ENCODE data around the gene FRMPD1.

DNA sequence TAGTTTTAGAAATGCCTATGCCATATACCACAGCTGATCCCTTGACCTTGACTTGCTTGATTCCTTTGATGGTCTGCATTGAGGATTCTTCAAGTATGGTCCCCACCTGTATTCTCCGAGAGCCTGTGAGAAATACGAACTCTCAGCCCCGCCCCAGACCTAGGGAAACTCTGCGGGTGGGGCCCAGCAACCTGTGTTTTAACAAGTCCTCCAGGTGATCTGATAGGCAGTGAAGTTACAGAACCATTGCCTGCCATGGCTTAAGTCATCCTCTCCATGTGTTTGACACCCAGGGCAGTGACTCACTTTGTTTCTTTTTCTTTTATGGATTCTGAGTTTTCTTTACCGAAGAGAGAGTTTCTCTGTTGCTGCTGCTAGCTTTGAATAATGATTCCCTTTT, 18.5 kb downstream of the FRMPD1 start:
- TF ChIP-seq EP300 (IDR thresholded peaks at IDR 0.05; ENCODE audit: low read depth), result no peak
- TF ChIP-seq, protein P1, sequence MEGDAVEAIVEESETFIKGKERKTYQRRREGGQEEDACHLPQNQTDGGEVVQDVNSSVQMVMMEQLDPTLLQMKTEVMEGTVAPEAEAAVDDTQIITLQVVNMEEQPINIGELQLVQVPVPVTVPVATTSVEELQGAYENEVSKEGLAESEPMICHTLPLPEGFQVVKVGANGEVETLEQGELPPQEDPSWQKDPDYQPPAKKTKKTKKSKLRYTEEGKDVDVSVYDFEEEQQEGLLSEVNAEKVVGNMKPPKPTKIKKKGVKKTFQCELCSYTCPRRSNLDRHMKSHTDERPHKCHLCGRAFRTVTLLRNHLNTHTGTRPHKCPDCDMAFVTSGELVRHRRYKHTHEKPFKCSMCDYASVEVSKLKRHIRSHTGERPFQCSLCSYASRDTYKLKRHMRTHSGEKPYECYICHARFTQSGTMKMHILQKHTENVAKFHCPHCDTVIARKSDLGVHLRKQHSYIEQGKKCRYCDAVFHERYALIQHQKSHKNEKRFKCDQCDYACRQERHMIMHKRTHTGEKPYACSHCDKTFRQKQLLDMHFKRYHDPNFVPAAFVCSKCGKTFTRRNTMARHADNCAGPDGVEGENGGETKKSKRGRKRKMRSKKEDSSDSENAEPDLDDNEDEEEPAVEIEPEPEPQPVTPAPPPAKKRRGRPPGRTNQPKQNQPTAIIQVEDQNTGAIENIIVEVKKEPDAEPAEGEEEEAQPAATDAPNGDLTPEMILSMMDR (IDR thresholded peaks at IDR 0.05), result no peak
- TF ChIP-seq POLR2A (IDR thresholded peaks at IDR 0.05), result no peak
